GM23338 (cell line): ENCODE measurements around the gene RPTOR. TPM values are rescaled to one million over a fixed set of nuclear protein-coding genes. Genes with fewer than 3 reads are reported as not detected.

Source experiments
- ATAC-seq: fragments of 200-7000 bp; cut with Tn5 transposase; 3 replicates; pipeline ENCODE4 v1.9.1; 2020
- DNase-seq: peaks from one replicate; pipeline ENCODE4 v3.0.0-alpha.2; 2015; ENCODE audit warnings: low spot score
- H2AFZ ChIP-seq: fragments of 200-600 bp; sonication (generic); 2 replicates; pipeline ENCODE4 v1.8.0; 2016; ENCODE audit warnings: antibody characterized with exemption, mild to moderate bottlenecking, moderate library complexity
- H3F3A ChIP-seq: fragments of 200-600 bp; sonication (generic); replicated peaks from 2 replicates; pipeline ENCODE4 v1.8.0; 2017; ENCODE audit warnings: antibody characterized with exemption, mixed run types, low read depth
- H3K27ac ChIP-seq: fragments of 200-600 bp; sonication (generic); 2 replicates; pipeline ENCODE4 v1.6.1; 2016; ENCODE audit warnings: low read depth
- H3K27me3 ChIP-seq: fragments of 200-600 bp; sonication (generic); 2 replicates; pipeline ENCODE4 v1.8.0; 2016; ENCODE audit warnings: mild to moderate bottlenecking, mixed run types, moderate library complexity; ENCODE audit not compliant: insufficient read depth
- H3K36me3 ChIP-seq: fragments of 200-600 bp; sonication (generic); 2 replicates; pipeline ENCODE4 v1.8.0; 2016; ENCODE audit warnings: mild to moderate bottlenecking; ENCODE audit not compliant: insufficient read depth
- H3K4me1 ChIP-seq: fragments of 200-600 bp; sonication (generic); 2 replicates; pipeline ENCODE4 v1.8.0; 2016; ENCODE audit warnings: mild to moderate bottlenecking, moderate library complexity; ENCODE audit not compliant: insufficient read depth
- H3K4me2 ChIP-seq: fragments of 200-600 bp; sonication (generic); 2 replicates; pipeline ENCODE4 v1.7.1; 2017; ENCODE audit warnings: mixed run types
- H3K4me3 ChIP-seq: fragments of 200-600 bp; sonication (generic); 2 replicates; pipeline ENCODE4 v1.6.1; 2016; ENCODE audit warnings: mixed run types
- H3K79me2 ChIP-seq: fragments of 200-600 bp; sonication (generic); replicated peaks from 2 replicates; pipeline ENCODE4 v1.8.0; 2017; ENCODE audit warnings: mild to moderate bottlenecking; ENCODE audit not compliant: insufficient read depth
- H3K9me2 ChIP-seq: fragments of 200-600 bp; sonication (generic); 2 replicates; pipeline ENCODE4 v1.8.0; 2017; ENCODE audit not compliant: insufficient read depth
- H4K20me1 ChIP-seq: fragments of 200-600 bp; sonication (generic); replicated peaks from 2 replicates; pipeline ENCODE4 v1.8.0; 2017; ENCODE audit warnings: mild to moderate bottlenecking; ENCODE audit not compliant: insufficient read depth
- H3K27ac Mint-ChIP-seq: 2 replicates; pipeline ENCODE4 v1.8.0; 2020; ENCODE audit warnings: inconsistent platforms, mild to moderate bottlenecking, moderate library complexity, mixed read lengths
- H3K27me3 Mint-ChIP-seq: 3 replicates; pipeline ENCODE4 v1.8.0; 2022; ENCODE audit warnings: low read depth, mild to moderate bottlenecking, moderate library complexity, mixed read lengths, inconsistent platforms; ENCODE audit not compliant: insufficient read depth, poor library complexity
- H3K36me3 Mint-ChIP-seq: 3 replicates; pipeline ENCODE4 v1.8.0; 2021; ENCODE audit warnings: low read depth, mild to moderate bottlenecking, inconsistent platforms, moderate library complexity, mixed read lengths
- H3K4me1 Mint-ChIP-seq: 3 replicates; pipeline ENCODE4 v1.8.0; 2020; ENCODE audit warnings: mild to moderate bottlenecking, inconsistent platforms, mixed read lengths
- H3K4me3 Mint-ChIP-seq: 3 replicates; pipeline ENCODE4 v1.8.0; 2021; ENCODE audit warnings: moderate library complexity, mild to moderate bottlenecking, inconsistent platforms, mixed read lengths
- H3K9me3 Mint-ChIP-seq: 3 replicates; pipeline ENCODE4 v1.8.0; 2020; ENCODE audit warnings: moderate library complexity, mild to moderate bottlenecking, inconsistent platforms, mixed read lengths
- CREB1 ChIP-seq: fragments of 250-450 bp; sonication (Bioruptor Pico); IDR thresholded peaks from 2 replicates; pipeline ENCODE4 v1.5.0; 2020; ENCODE audit warnings: low read depth, mild to moderate bottlenecking, moderate library complexity
- EZH2phosphoT487 ChIP-seq: fragments of 200-600 bp; sonication (generic); IDR thresholded peaks from one replicate; pipeline ENCODE4 v1.8.1; 2018; ENCODE audit warnings: antibody characterized with exemption; ENCODE audit not compliant: unreplicated experiment
- JUNB ChIP-seq: IDR thresholded peaks from one replicate; pipeline ENCODE4 v1.6.1; 2016; ENCODE audit warnings: antibody characterized with exemption; ENCODE audit not compliant: unreplicated experiment
- STAT1 ChIP-seq: IDR thresholded peaks from one replicate; pipeline ENCODE4 v1.6.1; 2016; ENCODE audit warnings: antibody characterized with exemption; ENCODE audit not compliant: unreplicated experiment
- ZNF114 ChIP-seq: fragments of 250-450 bp; sonication (Bioruptor Pico); IDR thresholded peaks from 2 replicates; pipeline ENCODE4 v1.5.0; 2020; ENCODE audit warnings: mild to moderate bottlenecking, moderate library complexity
- ZNF331 ChIP-seq: fragments of 250-450 bp; sonication (Bioruptor Pico); IDR thresholded peaks from 2 replicates; pipeline ENCODE4 v1.5.0; 2020; ENCODE audit warnings: low read depth, mild to moderate bottlenecking, moderate library complexity
- polyA plus RNA-seq: library from polyadenylated mRNA; unstranded; fragments of >200 nt; fragmentation: Nextera tagmentation; extraction: Ambion mirVana; gene quantifications from 2 replicates; pipeline ENCODE4 v1.2.1, GENCODE V29; 2016
- total RNA-seq: library from RNA; depleted of rRNA; stranded (reverse); fragments of >200 nt; shearing (Covaris generic); gene quantifications from 2 replicates; pipeline ENCODE4 v1.2.3, GENCODE V29; 2014
- TF ChIP-seq, protein P1 (sequence below): IDR thresholded peaks from 2 replicates; pipeline ENCODE4 v1.6.1; 2016; ENCODE audit warnings: antibody characterized with exemption
- TF ChIP-seq, protein P2 (sequence below), 2 experiments: fragments of 200-600 bp in 1 of 2; sonication (generic) in 1 of 2; conservative IDR thresholded peaks; 2 replicates each; pipeline versions ENCODE4 v1.5.1 to v1.6.1; 2016 to 2017; ENCODE audit warnings: antibody characterized with exemption in 2 of 2, low read depth in 2 of 2, mild to moderate bottlenecking in 2 of 2, moderate library complexity in 1 of 2
- TF ChIP-seq, protein P3 (sequence below): fragments of 250-450 bp; sonication (Bioruptor Pico); IDR thresholded peaks from 2 replicates; pipeline ENCODE4 v1.5.0; 2020; ENCODE audit warnings: mild to moderate bottlenecking, moderate library complexity

Gene RPTOR
- total and polyA plus RNA-seq, 2 experiments from 2014 or later: 9.5 to 38.0 TPM

DNA sequence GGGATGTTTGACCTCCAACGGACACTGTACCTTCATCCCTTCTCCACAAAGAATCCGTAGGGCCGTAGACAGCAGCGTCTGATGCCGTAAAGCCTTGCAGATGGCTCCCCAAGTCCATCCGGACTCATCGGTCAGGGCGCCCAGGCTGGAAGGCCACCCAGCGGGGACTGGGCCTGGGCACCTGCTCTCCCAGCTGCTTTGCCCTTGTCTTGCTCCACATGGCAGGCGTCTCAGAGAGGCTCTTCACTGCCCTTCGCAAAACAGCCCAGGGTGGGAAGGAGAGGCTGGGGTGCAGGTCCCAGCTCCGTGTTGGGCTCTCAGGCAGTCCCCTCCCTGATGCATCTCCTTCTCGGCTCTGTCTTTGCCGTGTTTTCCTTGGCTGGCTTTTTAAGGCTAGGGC, 6.2 kb upstream of the RPTOR start (continued):
- TF ChIP-seq, protein P1, sequence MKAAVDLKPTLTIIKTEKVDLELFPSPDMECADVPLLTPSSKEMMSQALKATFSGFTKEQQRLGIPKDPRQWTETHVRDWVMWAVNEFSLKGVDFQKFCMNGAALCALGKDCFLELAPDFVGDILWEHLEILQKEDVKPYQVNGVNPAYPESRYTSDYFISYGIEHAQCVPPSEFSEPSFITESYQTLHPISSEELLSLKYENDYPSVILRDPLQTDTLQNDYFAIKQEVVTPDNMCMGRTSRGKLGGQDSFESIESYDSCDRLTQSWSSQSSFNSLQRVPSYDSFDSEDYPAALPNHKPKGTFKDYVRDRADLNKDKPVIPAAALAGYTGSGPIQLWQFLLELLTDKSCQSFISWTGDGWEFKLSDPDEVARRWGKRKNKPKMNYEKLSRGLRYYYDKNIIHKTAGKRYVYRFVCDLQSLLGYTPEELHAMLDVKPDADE: no peak
- no peak for TF ChIP-seq EZH2phosphoT487
- TF ChIP-seq STAT1: no peak
- TF ChIP-seq ZNF114 (CRISPR knock-in tag): no peak
- no peak for TF ChIP-seq CREB1 (CRISPR knock-in tag)
- TF ChIP-seq, protein P2, sequence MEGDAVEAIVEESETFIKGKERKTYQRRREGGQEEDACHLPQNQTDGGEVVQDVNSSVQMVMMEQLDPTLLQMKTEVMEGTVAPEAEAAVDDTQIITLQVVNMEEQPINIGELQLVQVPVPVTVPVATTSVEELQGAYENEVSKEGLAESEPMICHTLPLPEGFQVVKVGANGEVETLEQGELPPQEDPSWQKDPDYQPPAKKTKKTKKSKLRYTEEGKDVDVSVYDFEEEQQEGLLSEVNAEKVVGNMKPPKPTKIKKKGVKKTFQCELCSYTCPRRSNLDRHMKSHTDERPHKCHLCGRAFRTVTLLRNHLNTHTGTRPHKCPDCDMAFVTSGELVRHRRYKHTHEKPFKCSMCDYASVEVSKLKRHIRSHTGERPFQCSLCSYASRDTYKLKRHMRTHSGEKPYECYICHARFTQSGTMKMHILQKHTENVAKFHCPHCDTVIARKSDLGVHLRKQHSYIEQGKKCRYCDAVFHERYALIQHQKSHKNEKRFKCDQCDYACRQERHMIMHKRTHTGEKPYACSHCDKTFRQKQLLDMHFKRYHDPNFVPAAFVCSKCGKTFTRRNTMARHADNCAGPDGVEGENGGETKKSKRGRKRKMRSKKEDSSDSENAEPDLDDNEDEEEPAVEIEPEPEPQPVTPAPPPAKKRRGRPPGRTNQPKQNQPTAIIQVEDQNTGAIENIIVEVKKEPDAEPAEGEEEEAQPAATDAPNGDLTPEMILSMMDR (conservative IDR thresholded peaks at IDR 0.05; ENCODE audit: low read depth in 2 of 2): no peak
- no peak for TF ChIP-seq JUNB

DNA sequence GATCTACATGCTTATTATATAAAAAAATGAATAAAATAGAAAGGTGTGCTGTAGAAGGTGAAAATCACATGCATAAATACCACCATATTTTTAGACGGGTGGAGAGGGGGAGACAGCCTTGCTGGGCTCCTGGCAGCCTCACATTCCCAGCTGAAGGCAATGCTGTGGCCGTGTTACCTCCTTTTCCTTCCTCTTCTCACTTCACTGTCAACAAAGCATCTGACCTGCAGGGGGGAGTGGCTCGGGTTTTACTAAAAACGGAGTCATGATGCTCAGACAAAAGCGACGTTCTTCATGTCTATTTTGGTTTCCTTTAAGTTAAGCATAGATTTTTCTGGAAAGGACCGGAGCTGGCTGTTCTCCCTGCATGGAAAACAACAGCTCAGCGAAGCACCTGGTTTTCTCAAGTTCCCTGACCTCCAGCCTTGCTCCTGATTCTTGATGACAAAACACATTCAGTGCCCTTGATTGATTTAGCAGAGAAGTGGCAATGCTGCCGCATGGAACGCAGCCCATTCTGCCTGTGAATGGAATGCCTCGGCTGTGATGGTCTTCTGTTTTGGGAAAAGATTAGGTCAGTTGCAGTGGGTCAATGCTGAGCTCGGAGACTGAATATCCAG, 5.5 kb upstream of the RPTOR start:
- H3K4me3 ChIP-seq: no peak overlapping the region
- H3K79me2 ChIP-seq: no peaks in the 10 kb centered on the region
- H3K4me2 ChIP-seq: 0 out of 2 replicates have a peak overlapping the region, but pooled peaks have one; percentile 12
- DNase-seq (peak; percentile 63), ATAC-seq (peak; percentile 78)
- no peaks in the 10 kb centered on the region for H4K20me1 ChIP-seq
- H3K27ac Mint-ChIP-seq: no peak overlapping the region
- H3K4me1 ChIP-seq: no peaks in the 10 kb centered on the region
- no peaks in the 10 kb centered on the region for H3K36me3 Mint-ChIP-seq
- no peaks in the 10 kb centered on the region for H3K27me3 ChIP-seq
- H2AFZ ChIP-seq: peak overlapping the region; percentile 89; the same call in 1 of the 2 replicates
- no peak overlapping the region for H3K4me3 Mint-ChIP-seq
- no peaks in the 10 kb centered on the region for H3K36me3 ChIP-seq
- H3K9me2 ChIP-seq: no peaks in the 10 kb centered on the region
- H3K4me1 Mint-ChIP-seq: peaks cover 7% of the 10 kb centered on the region
- no peak overlapping the region for H3K27ac ChIP-seq
- no peaks in the 10 kb centered on the region for H3F3A ChIP-seq
- H3K27me3 Mint-ChIP-seq: peaks cover 8% of the 10 kb centered on the region
- H3K9me3 Mint-ChIP-seq: no peaks in the 10 kb centered on the region
- TF ChIP-seq, protein P1: no peak
- TF ChIP-seq JUNB: no peak
- TF ChIP-seq, protein P2 (conservative IDR thresholded peaks at IDR 0.05; ENCODE audit: low read depth in 2 of 2): 0 out of 4 replicates have a peak, but pooled peaks of 1 of the 2 experiments have one; percentile 9
- TF ChIP-seq, protein P3, sequence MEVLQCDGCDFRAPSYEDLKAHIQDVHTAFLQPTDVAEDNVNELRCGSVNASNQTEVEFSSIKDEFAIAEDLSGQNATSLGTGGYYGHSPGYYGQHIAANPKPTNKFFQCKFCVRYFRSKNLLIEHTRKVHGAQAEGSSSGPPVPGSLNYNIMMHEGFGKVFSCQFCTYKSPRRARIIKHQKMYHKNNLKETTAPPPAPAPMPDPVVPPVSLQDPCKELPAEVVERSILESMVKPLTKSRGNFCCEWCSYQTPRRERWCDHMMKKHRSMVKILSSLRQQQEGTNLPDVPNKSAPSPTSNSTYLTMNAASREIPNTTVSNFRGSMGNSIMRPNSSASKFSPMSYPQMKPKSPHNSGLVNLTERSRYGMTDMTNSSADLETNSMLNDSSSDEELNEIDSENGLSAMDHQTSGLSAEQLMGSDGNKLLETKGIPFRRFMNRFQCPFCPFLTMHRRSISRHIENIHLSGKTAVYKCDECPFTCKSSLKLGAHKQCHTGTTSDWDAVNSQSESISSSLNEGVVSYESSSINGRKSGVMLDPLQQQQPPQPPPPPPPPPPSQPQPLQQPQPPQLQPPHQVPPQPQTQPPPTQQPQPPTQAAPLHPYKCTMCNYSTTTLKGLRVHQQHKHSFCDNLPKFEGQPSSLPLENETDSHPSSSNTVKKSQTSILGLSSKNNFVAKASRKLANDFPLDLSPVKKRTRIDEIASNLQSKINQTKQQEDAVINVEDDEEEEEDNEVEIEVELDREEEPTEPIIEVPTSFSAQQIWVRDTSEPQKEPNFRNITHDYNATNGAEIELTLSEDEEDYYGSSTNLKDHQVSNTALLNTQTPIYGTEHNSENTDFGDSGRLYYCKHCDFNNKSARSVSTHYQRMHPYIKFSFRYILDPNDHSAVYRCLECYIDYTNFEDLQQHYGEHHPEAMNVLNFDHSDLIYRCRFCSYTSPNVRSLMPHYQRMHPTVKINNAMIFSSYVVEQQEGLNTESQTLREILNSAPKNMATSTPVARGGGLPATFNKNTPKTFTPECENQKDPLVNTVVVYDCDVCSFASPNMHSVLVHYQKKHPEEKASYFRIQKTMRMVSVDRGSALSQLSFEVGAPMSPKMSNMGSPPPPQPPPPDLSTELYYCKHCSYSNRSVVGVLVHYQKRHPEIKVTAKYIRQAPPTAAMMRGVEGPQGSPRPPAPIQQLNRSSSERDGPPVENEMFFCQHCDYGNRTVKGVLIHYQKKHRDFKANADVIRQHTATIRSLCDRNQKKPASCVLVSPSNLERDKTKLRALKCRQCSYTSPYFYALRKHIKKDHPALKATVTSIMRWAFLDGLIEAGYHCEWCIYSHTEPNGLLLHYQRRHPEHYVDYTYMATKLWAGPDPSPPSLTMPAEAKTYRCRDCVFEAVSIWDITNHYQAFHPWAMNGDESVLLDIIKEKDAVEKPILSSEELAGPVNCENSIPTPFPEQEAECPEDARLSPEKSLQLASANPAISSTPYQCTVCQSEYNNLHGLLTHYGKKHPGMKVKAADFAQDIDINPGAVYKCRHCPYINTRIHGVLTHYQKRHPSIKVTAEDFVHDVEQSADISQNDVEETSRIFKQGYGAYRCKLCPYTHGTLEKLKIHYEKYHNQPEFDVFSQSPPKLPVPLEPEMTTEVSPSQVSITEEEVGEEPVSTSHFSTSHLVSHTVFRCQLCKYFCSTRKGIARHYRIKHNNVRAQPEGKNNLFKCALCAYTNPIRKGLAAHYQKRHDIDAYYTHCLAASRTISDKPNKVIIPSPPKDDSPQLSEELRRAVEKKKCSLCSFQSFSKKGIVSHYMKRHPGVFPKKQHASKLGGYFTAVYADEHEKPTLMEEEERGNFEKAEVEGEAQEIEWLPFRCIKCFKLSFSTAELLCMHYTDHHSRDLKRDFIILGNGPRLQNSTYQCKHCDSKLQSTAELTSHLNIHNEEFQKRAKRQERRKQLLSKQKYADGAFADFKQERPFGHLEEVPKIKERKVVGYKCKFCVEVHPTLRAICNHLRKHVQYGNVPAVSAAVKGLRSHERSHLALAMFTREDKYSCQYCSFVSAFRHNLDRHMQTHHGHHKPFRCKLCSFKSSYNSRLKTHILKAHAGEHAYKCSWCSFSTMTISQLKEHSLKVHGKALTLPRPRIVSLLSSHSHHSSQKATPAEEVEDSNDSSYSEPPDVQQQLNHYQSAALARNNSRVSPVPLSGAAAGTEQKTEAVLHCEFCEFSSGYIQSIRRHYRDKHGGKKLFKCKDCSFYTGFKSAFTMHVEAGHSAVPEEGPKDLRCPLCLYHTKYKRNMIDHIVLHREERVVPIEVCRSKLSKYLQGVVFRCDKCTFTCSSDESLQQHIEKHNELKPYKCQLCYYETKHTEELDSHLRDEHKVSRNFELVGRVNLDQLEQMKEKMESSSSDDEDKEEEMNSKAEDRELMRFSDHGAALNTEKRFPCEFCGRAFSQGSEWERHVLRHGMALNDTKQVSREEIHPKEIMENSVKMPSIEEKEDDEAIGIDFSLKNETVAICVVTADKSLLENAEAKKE (CRISPR knock-in tag): no peak
- no peak for TF ChIP-seq ZNF331 (CRISPR knock-in tag)
- no peak for TF ChIP-seq EZH2phosphoT487
